Esophagus muscularis mucosa (tissue), 4 donors: ENCODE measurements around the gene C2CD3. TPM values are rescaled to one million over a fixed set of nuclear protein-coding genes. Genes with fewer than 3 reads are reported as not detected.
A peak's percentile ranks its signal among the peaks of the same experiment; 100 is the strongest.

ENCODE experiments used
- DNase-seq: peaks from one replicate; pipeline ENCODE4 v3.0.0-alpha.2; 2017; ENCODE audit errors: extremely low spot score
- H3K27ac ChIP-seq, 4 donors: fragments of 200-600 bp; sonication (generic); replicated peaks in 1 of 4; 1 replicate in 3 of 4; 2 replicates in 1 of 4; pipeline ENCODE4 v1.5.1; 2016 to 2019; ENCODE audit warnings: mild to moderate bottlenecking in 1 of 4
- H3K27me3 ChIP-seq, 4 donors: fragments of 200-600 bp; sonication (generic); one replicate each; pipeline versions ENCODE4 v1.5.1 to v1.6.0; 2016 to 2019
- H3K36me3 ChIP-seq, 4 donors: fragments of 200-600 bp; sonication (generic); one replicate each; pipeline ENCODE4 v1.5.1; 2016 to 2019
- H3K4me1 ChIP-seq, 4 donors: fragments of 200-600 bp; sonication (generic); one replicate each; pipeline ENCODE4 v1.5.1; 2016 to 2019
- H3K4me3 ChIP-seq, 4 donors: fragments of 200-600 bp; sonication (generic); 1 replicate in 2 of 4; 2 replicates in 2 of 4; pipeline ENCODE4 v1.5.1; 2016 to 2019; ENCODE audit warnings: mild to moderate bottlenecking in 4 of 4, moderate library complexity in 1 of 4
- H3K9me3 ChIP-seq, 4 donors: fragments of 200-600 bp; sonication (generic); 1 replicate in 3 of 4; 2 replicates in 1 of 4; pipeline ENCODE4 v1.5.1; 2016 to 2019
- EP300 ChIP-seq: sonication (generic); formaldehyde crosslinking; IDR thresholded peaks from one replicate; pipeline ENCODE4 v1.6.1; 2017; ENCODE audit warnings: antibody characterized with exemption
- POLR2A ChIP-seq: fragments of 450-650 bp; IDR thresholded peaks from one replicate; pipeline ENCODE4 v1.6.1; 2017; ENCODE audit warnings: antibody characterized with exemption, moderate library complexity, mild to moderate bottlenecking, low read depth
- POLR2AphosphoS5 ChIP-seq, 2 donors: sonication (generic); formaldehyde crosslinking; IDR thresholded peaks; one replicate each; pipeline ENCODE4 v1.6.1; 2017; ENCODE audit warnings: antibody characterized with exemption in 2 of 2
- WGBS: methylation state at CpG from one replicate; pipeline ENCODE4 v1.1.5; 2018; 5-methylcytosine and 5-hydroxymethylcytosine counted together
- intact Hi-C: fragments of 100-400 bp; cut with DNase I; formaldehyde crosslinking; loops from one replicate; pipeline ENCODE4 v1.15.1; 2023
- total RNA-seq, 4 donors: library from RNA; depleted of rRNA; stranded (reverse); fragments of >200 nt; gene quantifications; one replicate each; pipeline versions ENCODE4 v1.1.0 to v1.2.1, GENCODE V29; 2016
- TF ChIP-seq, protein P1 (sequence below), 3 experiments: fragments of 200-600 bp in 2 of 3; fragments of 450-650 bp in 1 of 3; sonication (generic) in 2 of 3; IDR thresholded peaks; one replicate each; pipeline ENCODE4 v1.5.1; 2017 to 2019; ENCODE audit warnings: antibody characterized with exemption in 3 of 3, mild to moderate bottlenecking in 2 of 3, moderate library complexity in 1 of 3

C2CD3 gene
- total RNA-seq, 4 donors from 2014 or later, result 17.9 to 31.5 (median 22.4) TPM

DNA sequence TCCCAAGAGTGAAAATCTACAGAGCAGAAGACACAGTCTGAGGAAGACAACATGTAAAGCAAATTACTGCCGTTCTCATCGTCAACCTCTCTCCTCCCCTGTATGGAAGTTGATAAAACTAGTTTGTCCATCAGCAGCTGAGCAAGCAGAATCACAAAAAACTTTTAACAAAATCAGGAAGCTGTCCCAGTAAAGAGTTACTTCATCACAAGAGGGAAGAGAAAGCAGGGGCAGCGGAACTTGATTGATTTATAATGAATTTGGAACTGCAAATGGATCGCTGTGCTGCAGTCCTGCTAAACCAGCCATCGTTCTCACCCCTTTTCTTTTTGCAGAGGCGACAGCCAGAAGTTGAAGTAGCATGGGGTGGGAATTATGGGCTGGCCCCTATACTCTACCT lies 148.3 kb downstream of the C2CD3 start:
- DNase-seq, result no peak
- no peaks in the 10 kb centered on the region for H3K27me3 ChIP-seq
- peaks cover 0 to 29% (median 6%) of the 10 kb centered on the region in 4 donors for H3K36me3 ChIP-seq
- H3K4me1 ChIP-seq, result peaks cover 24 to 39% (median 31%) of the 10 kb centered on the region in 4 donors
- intact Hi-C loops, result loop anchor here (10.0 kb wide), 1 partner anchor 58 kb away; no protein-coding TSS in a partner anchor
- 87% methylated on average over 6 of the region's 6 CpGs for WGBS
- no peak overlapping the region for H3K4me3 ChIP-seq
- no peak for TF ChIP-seq EP300
- TF ChIP-seq, protein P1, sequence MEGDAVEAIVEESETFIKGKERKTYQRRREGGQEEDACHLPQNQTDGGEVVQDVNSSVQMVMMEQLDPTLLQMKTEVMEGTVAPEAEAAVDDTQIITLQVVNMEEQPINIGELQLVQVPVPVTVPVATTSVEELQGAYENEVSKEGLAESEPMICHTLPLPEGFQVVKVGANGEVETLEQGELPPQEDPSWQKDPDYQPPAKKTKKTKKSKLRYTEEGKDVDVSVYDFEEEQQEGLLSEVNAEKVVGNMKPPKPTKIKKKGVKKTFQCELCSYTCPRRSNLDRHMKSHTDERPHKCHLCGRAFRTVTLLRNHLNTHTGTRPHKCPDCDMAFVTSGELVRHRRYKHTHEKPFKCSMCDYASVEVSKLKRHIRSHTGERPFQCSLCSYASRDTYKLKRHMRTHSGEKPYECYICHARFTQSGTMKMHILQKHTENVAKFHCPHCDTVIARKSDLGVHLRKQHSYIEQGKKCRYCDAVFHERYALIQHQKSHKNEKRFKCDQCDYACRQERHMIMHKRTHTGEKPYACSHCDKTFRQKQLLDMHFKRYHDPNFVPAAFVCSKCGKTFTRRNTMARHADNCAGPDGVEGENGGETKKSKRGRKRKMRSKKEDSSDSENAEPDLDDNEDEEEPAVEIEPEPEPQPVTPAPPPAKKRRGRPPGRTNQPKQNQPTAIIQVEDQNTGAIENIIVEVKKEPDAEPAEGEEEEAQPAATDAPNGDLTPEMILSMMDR (IDR thresholded peaks at IDR 0.05), result no peak
- TF ChIP-seq POLR2A, result no peak
- no peak for TF ChIP-seq POLR2AphosphoS5 (IDR thresholded peaks at IDR 0.05)
- H3K27ac ChIP-seq, result no peak overlapping the region
- H3K9me3 ChIP-seq, result no peaks in the 10 kb centered on the region

DNA sequence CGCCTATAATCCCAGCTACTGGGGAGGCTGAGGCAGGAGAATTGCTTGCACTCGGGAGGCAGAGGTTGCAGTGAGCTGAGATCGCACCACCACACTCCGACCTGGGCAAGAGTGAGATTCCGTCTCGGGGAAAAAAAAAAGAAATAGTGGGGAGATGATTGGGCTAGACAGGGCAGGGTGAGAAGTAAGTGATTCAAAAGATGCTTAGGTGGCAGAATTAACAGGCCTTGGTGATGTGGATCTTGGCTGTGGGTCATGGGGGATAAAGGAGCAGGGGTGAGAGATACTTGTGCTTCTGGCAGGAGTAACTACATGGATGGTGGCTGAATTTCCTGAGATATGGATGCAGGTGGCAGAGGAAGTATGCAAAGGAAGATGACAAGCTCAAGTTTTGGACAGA lies 148.8 kb downstream of the C2CD3 start:
- Histone ChIP-seq H3K4me3 (no peak overlapping the region), H3K27me3 (no peaks in the 10 kb centered on the region), H3K36me3 (peaks cover 0 to 34% (median 6%) of the 10 kb centered on the region in 4 donors), H3K4me1 (peaks cover 24 to 42% (median 31%) of the 10 kb centered on the region in 4 donors), H3K27ac (no peak overlapping the region), H3K9me3 (no peaks in the 10 kb centered on the region)
- WGBS, result 93% methylated on average over 6 of the region's 6 CpGs
- TF ChIP-seq POLR2A, result no peak
- TF ChIP-seq, protein P1 (IDR thresholded peaks at IDR 0.05), result no peak
- TF ChIP-seq POLR2AphosphoS5 (IDR thresholded peaks at IDR 0.05), result no peak
- TF ChIP-seq EP300, result no peak
- DNase-seq, result no peak
- intact Hi-C loops, result loop anchor here (10.0 kb wide), 1 partner anchor 57 kb away; no protein-coding TSS in a partner anchor

DNA sequence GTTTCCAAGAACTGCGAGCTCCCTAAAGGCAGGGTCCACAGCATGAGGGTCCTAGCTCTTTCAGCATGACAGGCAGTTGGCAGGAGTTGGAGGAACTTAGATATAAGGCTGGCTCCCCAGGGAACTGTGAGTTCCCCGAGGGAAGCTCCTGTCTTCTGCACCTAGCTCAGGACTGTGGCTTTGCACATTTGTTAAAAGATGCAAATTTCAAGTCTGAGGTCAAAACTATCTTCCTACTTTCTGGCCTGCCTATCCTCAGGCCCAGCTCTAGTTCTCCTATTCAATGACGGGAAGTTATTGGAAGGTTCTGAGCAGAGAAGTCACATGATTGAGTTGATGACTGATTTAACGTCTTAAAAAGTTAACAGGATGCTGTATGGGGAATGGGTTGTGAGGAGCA lies 150.3 kb downstream of the C2CD3 start:
- peak overlapping the region in 1 of 4 donors; percentile 73 for H3K27ac ChIP-seq
- no peaks in the 10 kb centered on the region for H3K9me3 ChIP-seq
- peaks cover 24 to 42% (median 31%) of the 10 kb centered on the region in 4 donors for H3K4me1 ChIP-seq
- no peak overlapping the region for H3K4me3 ChIP-seq
- 79% methylated on average over 4 of the region's 4 CpGs for WGBS
- H3K36me3 ChIP-seq, result peaks cover 0 to 39% (median 6%) of the 10 kb centered on the region in 4 donors
- no peak for DNase-seq
- intact Hi-C loops, result loop anchor here (10.0 kb wide), 1 partner anchor 56 kb away; no protein-coding TSS in a partner anchor
- no peak for TF ChIP-seq POLR2AphosphoS5 (IDR thresholded peaks at IDR 0.05)
- TF ChIP-seq EP300, result no peak
- TF ChIP-seq POLR2A, result no peak
- TF ChIP-seq, protein P1 (IDR thresholded peaks at IDR 0.05), result no peak
- H3K27me3 ChIP-seq, result no peaks in the 10 kb centered on the region

DNA sequence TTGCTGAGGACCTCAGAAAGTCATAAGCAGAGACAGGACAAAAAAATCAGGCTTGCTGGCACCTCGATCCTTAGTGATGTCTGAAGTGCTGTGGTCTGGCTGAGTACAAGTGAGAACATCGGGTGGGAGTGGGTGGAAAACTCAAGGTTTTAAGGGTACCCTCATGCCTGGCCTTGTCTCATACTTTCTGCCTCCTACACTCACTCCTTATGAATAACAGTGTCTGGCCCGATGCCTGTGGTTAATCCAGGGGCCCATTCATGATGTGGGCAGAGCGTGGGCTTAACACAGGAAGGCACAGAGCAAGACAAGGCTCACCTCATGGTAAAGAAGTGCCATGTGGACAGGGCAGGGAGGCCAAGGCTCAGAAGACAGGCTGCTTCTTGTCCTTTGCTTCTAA lies 150.9 kb downstream of the C2CD3 start:
- WGBS, result 78% methylated on average over 4 of the region's 4 CpGs
- peak overlapping the region in 3 of 4 donors; percentile 68 to 76 (median 73) for H3K27ac ChIP-seq
- intact Hi-C loops, result loop anchor here (10.0 kb wide), 1 partner anchor 55 kb away; no protein-coding TSS in a partner anchor

More for the DNA sequence above, 150.9 kb downstream of the C2CD3 start:
- Histone ChIP-seq H3K27me3 (no peaks in the 10 kb centered on the region), H3K4me3 (no peak overlapping the region), H3K4me1 (peaks cover 24 to 41% (median 28%) of the 10 kb centered on the region in 4 donors), H3K9me3 (no peaks in the 10 kb centered on the region), H3K36me3 (peaks cover 0 to 40% (median 6%) of the 10 kb centered on the region in 4 donors)
- no peak for DNase-seq
- TF ChIP-seq POLR2AphosphoS5 (IDR thresholded peaks at IDR 0.05) (no peak), EP300 (no peak), POLR2A (no peak)
- TF ChIP-seq, protein P1 (IDR thresholded peaks at IDR 0.05), result no peak
